ENCODE data around the gene CERS5.

CERS5 gene, protein sequence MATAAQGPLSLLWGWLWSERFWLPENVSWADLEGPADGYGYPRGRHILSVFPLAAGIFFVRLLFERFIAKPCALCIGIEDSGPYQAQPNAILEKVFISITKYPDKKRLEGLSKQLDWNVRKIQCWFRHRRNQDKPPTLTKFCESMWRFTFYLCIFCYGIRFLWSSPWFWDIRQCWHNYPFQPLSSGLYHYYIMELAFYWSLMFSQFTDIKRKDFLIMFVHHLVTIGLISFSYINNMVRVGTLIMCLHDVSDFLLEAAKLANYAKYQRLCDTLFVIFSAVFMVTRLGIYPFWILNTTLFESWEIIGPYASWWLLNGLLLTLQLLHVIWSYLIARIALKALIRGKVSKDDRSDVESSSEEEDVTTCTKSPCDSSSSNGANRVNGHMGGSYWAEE

DNA sequence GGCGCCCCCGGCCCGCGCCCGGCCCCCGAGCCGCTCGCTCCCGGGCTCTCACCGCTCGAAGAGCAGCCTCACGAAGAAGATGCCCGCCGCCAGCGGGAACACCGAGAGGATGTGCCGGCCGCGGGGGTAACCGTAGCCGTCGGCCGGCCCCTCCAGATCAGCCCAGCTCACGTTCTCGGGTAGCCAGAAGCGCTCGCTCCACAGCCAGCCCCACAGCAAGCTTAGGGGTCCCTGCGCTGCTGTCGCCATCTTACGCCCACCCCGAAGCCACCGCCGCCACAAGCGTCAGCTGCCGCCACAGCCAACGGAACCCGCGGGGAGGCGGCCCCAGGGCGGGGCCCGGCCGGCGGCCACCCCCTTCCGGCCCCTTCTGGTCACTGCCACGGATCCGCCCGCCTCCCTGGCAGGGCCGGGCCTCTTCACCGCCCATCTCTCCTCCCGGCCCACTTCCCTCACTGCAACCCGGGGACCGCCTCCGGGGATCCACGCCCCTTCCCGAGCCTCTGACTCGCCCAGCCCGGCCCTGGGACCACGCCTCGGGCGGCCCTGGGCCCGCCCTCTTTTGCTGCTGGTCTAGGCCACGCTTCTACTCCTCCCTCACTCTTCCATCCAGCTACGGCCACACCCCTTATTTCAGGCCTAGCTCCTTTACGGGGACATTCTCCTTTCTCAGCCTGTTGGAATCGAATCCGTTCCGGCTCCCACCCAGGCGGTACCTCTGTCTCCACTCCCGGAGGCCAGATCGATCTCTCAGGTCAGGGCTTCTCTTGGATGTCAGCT lies at the start of gene CERS5:
TSS of gene CERS5 (minus strand) at position 321 of the 780 bp plus-strand sequence. CDS start at position 249, 72 bp downstream.
- H3K4me3 ChIP-seq (ENCODE audit: low read length) = peak within 1 kb of the TSS; percentile 86
- TF ChIP-seq ZNF274 (IDR thresholded peaks at IDR 0.05; ENCODE audit: low read depth, low read length) = no peak

DNA sequence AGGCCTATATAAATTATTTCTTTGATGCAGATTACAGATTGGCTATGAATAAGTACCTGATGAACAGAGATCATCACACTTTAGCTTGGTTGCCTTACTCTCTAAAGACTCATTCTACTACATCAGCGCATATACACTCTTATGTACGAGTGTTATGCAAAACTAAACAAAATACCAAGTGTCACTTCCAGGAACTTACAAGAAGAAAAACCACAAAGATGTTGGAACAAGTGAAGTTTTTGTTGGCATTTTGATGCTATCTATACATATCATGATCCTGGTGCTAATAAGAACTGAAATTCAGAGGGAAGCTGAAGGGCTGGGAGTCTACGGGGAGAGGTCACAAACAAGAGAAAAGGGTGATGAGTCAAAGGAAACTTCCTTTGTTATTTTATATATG lies 47.9 kb upstream of the CERS5 start:
- no peak overlapping the region for H3K4me3 ChIP-seq (ENCODE audit: low read length)
- TF ChIP-seq ZNF274 (IDR thresholded peaks at IDR 0.05; ENCODE audit: low read depth, low read length) = no peak

DNA sequence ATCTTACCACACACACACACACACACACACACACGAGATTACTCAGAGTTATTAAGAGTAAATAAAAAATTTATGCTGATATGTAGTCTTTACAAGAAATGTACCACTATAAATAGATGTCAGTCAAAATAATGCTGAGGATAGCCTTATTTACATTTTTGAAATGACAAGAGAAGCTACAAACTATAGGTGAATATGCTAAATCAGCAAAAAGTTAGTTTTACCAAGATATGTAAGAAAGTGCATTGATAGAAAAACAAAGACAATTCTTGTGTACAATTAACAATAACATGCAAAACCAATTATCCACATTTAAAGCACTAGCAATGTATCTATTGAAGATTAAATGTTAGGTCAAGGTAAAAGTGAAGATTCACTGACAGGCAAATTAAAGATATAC lies 46.8 kb upstream of the CERS5 start:
- no peak overlapping the region for H3K4me3 ChIP-seq (ENCODE audit: low read length)
- TF ChIP-seq ZNF274 (IDR thresholded peaks at IDR 0.05; ENCODE audit: low read depth, low read length) = no peak

DNA sequence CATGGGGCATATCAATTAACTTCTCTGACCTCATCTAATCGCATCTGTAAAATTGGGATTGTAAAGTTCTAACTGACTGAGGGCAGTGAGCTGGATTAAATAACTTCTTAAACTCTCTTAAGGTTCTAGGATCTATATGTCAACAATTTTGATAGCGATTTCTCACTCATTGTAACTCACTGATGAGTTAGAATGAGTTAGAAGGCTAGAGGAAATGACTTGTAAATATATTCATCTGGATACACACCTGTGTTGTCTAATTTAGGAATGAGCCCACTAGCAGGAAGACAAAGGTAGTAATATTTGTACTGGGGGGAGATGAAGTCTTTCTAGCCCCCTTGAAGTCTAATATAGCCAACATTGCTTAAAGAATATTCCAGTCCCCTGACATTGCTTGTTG lies 46.3 kb upstream of the CERS5 start:
- H3K4me3 ChIP-seq (ENCODE audit: low read length) = no peak overlapping the region
- no peak for TF ChIP-seq ZNF274 (IDR thresholded peaks at IDR 0.05; ENCODE audit: low read depth, low read length)

DNA sequence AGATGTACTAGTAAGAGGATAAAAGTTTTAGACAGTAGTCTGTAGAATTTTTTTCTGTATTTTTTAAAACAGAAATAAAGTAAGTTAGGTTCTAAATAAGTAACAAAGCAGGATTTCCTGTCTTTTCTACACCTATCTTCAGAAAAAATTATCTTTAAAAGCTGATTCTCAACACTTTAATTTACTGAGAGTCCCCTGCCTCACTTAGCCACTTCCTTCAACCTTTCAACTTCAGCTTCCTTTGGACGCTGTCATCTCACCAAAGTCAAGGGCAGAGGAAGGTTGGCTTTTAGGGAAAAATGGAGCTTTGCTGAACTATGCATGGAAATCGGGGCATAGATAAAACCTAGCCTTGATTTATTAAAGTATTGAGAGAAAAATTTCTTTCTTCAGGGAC lies 44.9 kb upstream of the CERS5 start:
- no peak overlapping the region for H3K4me3 ChIP-seq (ENCODE audit: low read length)
- TF ChIP-seq ZNF274 (IDR thresholded peaks at IDR 0.05; ENCODE audit: low read depth, low read length) = no peak

DNA sequence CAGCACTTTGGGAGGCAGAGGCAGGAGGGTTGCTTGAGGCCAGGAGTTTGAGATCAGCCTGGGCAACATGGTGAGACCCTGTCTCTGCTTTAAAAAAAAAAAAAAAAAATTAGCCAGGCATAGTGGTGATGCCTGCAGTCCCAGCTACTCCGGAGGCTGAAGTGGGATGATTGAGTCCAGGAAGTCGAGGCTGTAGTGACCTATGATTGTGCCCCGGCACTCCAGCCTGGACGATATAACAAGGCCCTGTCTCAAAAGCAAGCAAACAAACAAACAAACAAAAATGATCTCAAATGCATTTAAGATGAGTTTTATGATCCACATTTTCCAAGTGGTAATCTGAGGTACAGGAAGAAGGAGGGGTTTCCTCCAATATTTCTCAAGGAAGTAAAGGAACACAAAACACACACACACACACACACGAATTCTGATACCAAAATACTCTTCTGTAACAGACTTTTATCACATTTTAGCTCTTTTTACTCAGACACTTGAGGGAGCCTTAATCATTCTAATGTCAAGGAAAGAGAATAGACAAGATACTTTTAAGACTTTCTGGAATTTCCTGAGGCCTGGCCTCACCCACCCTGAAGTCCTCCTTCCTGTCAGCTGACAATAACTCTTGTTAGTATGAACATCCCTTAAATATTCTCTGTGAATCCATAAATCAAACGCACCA lies 44.4 kb upstream of the CERS5 start:
- no peak overlapping the region for H3K4me3 ChIP-seq (ENCODE audit: low read length)
- TF ChIP-seq ZNF274 (IDR thresholded peaks at IDR 0.05; ENCODE audit: low read depth, low read length) = no peak

DNA sequence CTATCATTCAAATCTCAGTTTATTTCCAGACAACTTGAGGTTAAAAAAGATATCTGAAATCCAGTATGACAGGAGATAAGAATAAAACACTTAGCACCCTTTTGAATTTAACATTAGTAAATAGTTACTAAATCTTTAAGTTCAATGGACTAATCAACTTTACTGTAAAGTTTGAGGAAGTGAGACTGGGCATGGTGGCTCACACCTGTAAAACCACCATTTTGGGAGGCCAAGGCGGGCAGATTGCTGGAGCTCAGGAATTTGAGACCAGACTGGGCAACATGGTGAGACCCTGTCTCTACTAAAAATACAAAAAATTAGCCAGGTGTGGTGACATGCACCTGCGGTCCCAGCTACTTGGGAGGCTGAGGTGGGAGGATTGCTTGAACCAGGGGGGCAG lies 40.3 kb upstream of the CERS5 start:
- no peak overlapping the region for H3K4me3 ChIP-seq (ENCODE audit: low read length)
- TF ChIP-seq ZNF274 (IDR thresholded peaks at IDR 0.05; ENCODE audit: low read depth, low read length) = no peak

DNA sequence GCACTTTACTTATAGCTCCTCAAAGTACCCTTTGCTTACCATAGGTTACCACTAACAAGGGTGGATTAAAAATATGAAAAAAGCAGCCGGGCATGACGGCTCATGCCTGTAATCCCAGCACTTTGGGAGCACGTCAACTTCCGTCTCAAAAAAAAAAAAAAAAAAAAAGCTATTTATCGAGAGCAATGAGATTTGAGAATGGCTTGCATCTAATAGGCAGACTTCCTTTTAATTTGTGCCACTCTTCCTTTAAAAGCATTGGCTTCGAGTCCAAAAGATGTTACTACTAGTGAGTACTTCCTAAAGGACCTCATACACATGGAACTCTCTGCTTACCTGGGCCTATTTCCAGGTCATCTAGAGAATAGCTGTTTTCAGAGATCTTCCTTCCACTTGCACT lies 38.5 kb upstream of the CERS5 start:
- no peak for TF ChIP-seq ZNF274 (IDR thresholded peaks at IDR 0.05; ENCODE audit: low read depth, low read length)
- H3K4me3 ChIP-seq (ENCODE audit: low read length) = no peak overlapping the region

DNA sequence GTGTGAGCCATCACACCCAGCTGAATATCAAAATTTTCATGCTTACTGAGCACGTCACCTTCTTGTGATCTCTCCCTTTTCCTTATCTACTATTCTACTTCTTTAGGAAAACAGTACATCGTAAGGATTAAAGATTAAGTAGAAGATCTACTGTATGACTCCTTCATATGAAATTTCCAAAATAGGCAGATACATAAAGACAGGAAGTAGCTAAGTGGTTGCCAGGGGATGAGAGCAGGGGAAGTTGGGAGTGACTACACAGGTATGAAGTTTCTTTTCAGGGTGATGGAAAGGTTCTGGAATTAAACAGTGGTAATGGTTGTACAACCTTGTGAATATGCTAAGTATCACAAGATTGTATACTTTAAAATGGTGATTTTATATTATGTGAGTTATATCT lies 36.5 kb upstream of the CERS5 start:
- no peak for TF ChIP-seq ZNF274 (IDR thresholded peaks at IDR 0.05; ENCODE audit: low read depth, low read length)
- H3K4me3 ChIP-seq (ENCODE audit: low read length) = no peak overlapping the region

DNA sequence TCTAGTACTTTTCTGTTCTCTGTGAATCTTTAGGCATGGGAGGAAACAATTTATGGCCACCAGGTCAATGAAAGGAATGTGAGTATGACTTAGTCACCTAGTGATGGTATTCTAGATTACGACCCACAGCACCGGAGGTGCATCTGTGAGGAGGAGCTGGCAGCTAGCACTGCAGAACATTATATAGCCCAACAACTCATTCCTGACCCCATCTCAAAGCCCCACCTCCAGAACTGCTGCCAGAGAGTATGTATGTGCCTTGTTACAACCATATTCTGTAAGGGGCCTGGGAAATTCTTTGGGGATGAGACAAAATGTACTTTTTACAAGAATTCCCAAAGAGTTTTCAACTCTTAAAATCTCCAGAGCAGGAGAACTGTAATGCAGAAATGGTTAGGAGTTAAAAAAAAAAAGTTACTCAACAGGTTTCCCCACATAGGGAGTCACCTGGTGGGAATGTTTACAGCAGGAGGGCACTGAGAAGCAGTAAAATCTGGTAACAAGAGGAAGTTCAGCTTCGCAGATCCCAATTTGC lies 34.9 kb upstream of the CERS5 start:
- TF ChIP-seq ZNF274 (IDR thresholded peaks at IDR 0.05; ENCODE audit: low read depth, low read length) = no peak
- H3K4me3 ChIP-seq (ENCODE audit: low read length) = no peak overlapping the region

DNA sequence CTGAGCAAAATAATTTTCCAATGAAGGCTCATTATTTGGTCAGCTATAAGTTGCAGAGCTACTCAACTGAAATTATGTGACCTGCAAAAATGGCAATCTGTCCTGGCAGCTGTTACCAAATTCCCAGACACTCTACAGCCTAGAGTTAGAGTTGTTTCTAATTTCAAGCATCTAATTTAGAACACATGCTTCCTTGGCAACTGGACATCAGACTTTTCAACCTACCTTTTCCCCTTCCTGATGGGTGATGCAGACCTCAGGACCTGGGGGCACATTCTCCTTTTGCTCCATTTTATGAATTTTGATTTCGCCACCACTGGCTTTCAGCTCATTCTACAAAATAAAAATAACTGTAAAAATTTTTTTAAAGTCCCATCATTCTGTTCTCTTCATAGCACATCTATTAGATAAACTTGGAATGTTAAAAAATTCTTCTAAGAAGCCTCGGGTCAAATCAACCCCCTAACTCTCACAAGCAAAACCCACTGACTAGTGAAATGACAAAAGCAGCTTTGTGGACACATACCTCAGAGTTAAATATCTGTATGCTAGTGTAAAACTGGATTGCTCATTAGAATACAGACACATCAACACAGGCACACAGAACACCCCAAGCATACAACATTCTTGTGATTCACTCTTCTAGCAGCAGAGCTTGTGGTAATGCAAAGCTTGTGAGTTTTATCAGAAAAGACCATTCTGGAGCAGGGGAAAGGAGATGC lies 33.5 kb upstream of the CERS5 start:
- no peak for TF ChIP-seq ZNF274 (IDR thresholded peaks at IDR 0.05; ENCODE audit: low read depth, low read length)
- H3K4me3 ChIP-seq (ENCODE audit: low read length) = no peak overlapping the region

DNA sequence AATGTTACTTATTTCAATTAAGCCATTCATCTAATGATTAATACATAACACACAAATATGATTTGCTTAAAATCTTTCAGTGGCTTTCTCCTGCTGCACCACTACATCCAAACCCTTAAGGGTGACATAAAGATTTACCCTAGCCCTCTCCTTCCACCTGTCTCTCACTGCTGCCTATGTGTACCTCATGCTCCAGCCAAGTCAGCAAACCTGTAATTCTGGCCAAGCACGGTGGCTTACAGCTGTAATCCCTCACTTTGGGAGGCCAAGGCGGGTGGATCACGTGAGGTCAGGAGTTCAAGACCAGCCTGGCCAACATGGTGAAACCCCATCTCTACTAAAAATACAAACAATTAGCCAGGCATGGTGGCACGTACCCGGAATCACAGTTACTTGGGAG lies 31.7 kb upstream of the CERS5 start:
- TF ChIP-seq ZNF274 (IDR thresholded peaks at IDR 0.05; ENCODE audit: low read depth, low read length) = no peak

DNA sequence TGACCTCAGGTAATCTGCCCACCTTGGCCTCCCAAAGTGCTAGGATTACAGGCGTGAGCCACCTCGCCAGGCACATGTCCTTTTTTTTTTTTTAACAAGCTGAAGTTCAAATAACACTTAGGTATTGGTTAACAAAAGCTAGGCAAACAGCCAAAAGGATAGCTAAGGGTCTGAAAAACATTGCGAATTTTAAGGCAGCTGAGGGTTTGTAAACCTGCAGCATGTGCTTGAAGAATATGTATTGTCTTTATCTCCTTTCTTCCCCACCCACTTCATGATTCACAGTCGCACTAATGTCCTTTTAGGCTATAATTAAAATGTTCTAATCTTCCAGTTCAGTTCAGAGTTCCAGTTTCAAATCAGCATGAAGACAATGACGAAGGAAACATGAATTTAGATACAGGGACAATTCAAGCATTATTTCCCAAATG lies 30.1 kb upstream of the CERS5 start:
- no peak overlapping the region for H3K4me3 ChIP-seq (ENCODE audit: low read length)
- TF ChIP-seq ZNF274 (IDR thresholded peaks at IDR 0.05; ENCODE audit: low read depth, low read length) = no peak

More for the DNA sequence above, 31.7 kb upstream of the CERS5 start:
- no peak overlapping the region for H3K4me3 ChIP-seq (ENCODE audit: low read length)

DNA sequence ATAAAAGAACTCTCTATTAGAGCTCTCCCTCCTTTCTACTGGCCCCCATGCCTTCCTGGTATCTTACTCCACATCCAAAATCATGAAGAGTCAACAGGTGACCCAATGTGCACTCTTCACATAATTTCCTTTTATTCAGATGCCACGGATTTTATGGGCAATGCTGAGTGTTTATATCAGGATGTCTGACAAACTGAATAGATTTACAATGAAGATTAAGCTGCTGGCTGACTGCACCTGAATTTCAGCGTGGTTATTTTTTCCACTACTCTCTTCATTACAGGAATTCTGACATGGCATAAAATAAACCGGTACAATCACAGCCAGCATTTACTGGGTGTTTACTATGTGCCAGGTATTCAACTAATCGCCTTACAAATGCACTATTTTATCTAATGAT lies 29.4 kb upstream of the CERS5 start:
- no peak overlapping the region for H3K4me3 ChIP-seq (ENCODE audit: low read length)
- TF ChIP-seq ZNF274 (IDR thresholded peaks at IDR 0.05; ENCODE audit: low read depth, low read length) = no peak
